HCT116 (cell line): ENCODE data around the gene ARHGEF40. TPM values are rescaled to one million over a fixed set of nuclear protein-coding genes. Genes with fewer than 3 reads are reported as not detected.

ENCODE experiments used
- ATAC-seq: fragments of 200-7000 bp; cut with Tn5 transposase; 2 replicates; pipeline ENCODE4 v1.9.1; 2020; ENCODE audit warnings: mild to moderate bottlenecking, moderate library complexity
- BruUV-seq: library from RNA; stranded (reverse); fragments of 400-500 nt; replicated peaks from 2 replicates; lab custom pipeline; 2021; lab: Mats Ljungman, UMichigan
- CTCF ChIA-PET: fragments of 300-600 bp; sonication (Branson Sonifier 250); formaldehyde crosslinking; loops from one replicate; lab custom pipeline; 2021; ENCODE audit warnings: antibody characterized with exemption; lab: Charles Lee
- POLR2A ChIA-PET: fragments of 300-600, 350-600 bp; sonication (Branson Sonifier 250); formaldehyde crosslinking; loops from one replicate; lab custom pipeline; 2021; ENCODE audit warnings: antibody characterized with exemption; lab: Charles Lee
- RAD21 ChIA-PET, 2 experiments: fragments of 300-600 bp; sonication (Branson Sonifier 250); formaldehyde crosslinking; loops; one replicate each; lab custom pipeline; 2023; ENCODE audit warnings: low total read pairs in 2 of 2; ENCODE audit not compliant: uncharacterized antibody in 2 of 2, unreplicated experiment in 2 of 2, low non-redundant PET in 1 of 2; lab: Charles Lee
- DNase-seq: peaks from one replicate; pipeline ENCODE4 v3.0.0-alpha.2; 2010; ENCODE audit warnings: low read depth, low spot score
- H2AFZ ChIP-seq: fragments of 200-600 bp; shearing (Covaris generic), sonication (generic); 2 replicates; pipeline ENCODE4 v1.6.1; 2017; ENCODE audit warnings: low read depth, mixed run types, mixed read lengths, antibody characterized with exemption, low read length; ENCODE audit not compliant: poor library complexity, severe bottlenecking
- H3K27ac ChIP-seq: 2 replicates; pipeline ENCODE4 v1.5.1; 2012; ENCODE audit warnings: low read depth, low read length
- H3K27me3 ChIP-seq: fragments of 200-600 bp; sonication (generic); 2 replicates; pipeline ENCODE4 v1.6.1; 2016; ENCODE audit warnings: mixed run types, low read length, mixed read lengths; ENCODE audit not compliant: insufficient read depth
- H3K36me3 ChIP-seq, 2 experiments: fragments of 200-500 bp in 1 of 2; fragments of 200-600 bp in 1 of 2; sonication (Bioruptor generic) in 1 of 2; sonication (generic) in 1 of 2; 2 replicates each; pipeline versions ENCODE4 v1.5.1 to v1.6.1; 2014 to 2016; ENCODE audit warnings: low read length in 2 of 2, inconsistent platforms in 1 of 2, mixed read lengths in 1 of 2, mixed run types in 1 of 2; ENCODE audit not compliant: insufficient read depth in 2 of 2, control insufficient read depth in 1 of 2
- H3K4me1 ChIP-seq, 2 experiments: fragments of 200-600 bp in 1 of 2; sonication (generic) in 1 of 2; 2 replicates each; pipeline versions ENCODE4 v1.5.1 to v1.6.1; 2012 to 2017; ENCODE audit warnings: low read length in 2 of 2, inconsistent platforms in 1 of 2, mild to moderate bottlenecking in 1 of 2, mixed read lengths in 1 of 2, mixed run types in 1 of 2, moderate library complexity in 1 of 2; ENCODE audit not compliant: insufficient read depth in 2 of 2, control insufficient read depth in 1 of 2
- H3K4me2 ChIP-seq: fragments of 200-600 bp; sonication (generic); 2 replicates; pipeline ENCODE4 v1.6.1; 2017; ENCODE audit warnings: mixed run types, low read length, mixed read lengths
- H3K4me3 ChIP-seq, 2 experiments: fragments of 200-600 bp in 1 of 2; sonication (generic) in 1 of 2; replicated peaks in 1 of 2; 2 replicates each; pipeline ENCODE4 v1.5.1; 2011 to 2016; ENCODE audit warnings: low read length in 2 of 2, control low read depth in 1 of 2, low read depth in 1 of 2, mild to moderate bottlenecking in 1 of 2, mixed read lengths in 1 of 2, mixed run types in 1 of 2
- H3K79me2 ChIP-seq: fragments of 200-600 bp; sonication (generic); 2 replicates; pipeline ENCODE4 v1.6.1; 2017; ENCODE audit warnings: mild to moderate bottlenecking, mixed run types, low read length, moderate library complexity, mixed read lengths; ENCODE audit not compliant: insufficient read depth
- H3K9ac ChIP-seq: fragments of 200-600 bp; sonication (generic); 2 replicates; pipeline ENCODE4 v1.6.1; 2016; ENCODE audit warnings: low read length, mixed read lengths
- H3K9me2 ChIP-seq: fragments of 200-600 bp; sonication (generic), shearing (Covaris generic); 2 replicates; pipeline ENCODE4 v1.6.1; 2017; ENCODE audit warnings: mixed run types, mild to moderate bottlenecking, moderate library complexity; ENCODE audit not compliant: insufficient read depth
- H3K9me3 ChIP-seq, 2 experiments: fragments of 200-500 bp in 1 of 2; fragments of 200-600 bp in 1 of 2; sonication (Bioruptor generic) in 1 of 2; sonication (generic) in 1 of 2; 2 replicates each; pipeline ENCODE4 v1.6.1; 2014 to 2017; ENCODE audit warnings: low read length in 2 of 2, mixed read lengths in 2 of 2, inconsistent platforms in 1 of 2, low read depth in 1 of 2, mild to moderate bottlenecking in 1 of 2, mixed run types in 1 of 2, moderate library complexity in 1 of 2; ENCODE audit not compliant: control insufficient read depth in 1 of 2, insufficient read depth in 1 of 2
- H4K20me1 ChIP-seq: fragments of 200-600 bp; sonication (generic), shearing (Covaris generic); 2 replicates; pipeline ENCODE4 v1.6.1; 2017; ENCODE audit warnings: mixed run types, mild to moderate bottlenecking, moderate library complexity; ENCODE audit not compliant: insufficient read depth
- EGR1 ChIP-seq: IDR thresholded peaks from 2 replicates; pipeline ENCODE4 v1.6.1; 2012; ENCODE audit warnings: low read depth
- ELF1 ChIP-seq: IDR thresholded peaks from 2 replicates; pipeline ENCODE4 v1.6.1; 2012; ENCODE audit warnings: low read depth, borderline replicate concordance
- FOSL1 ChIP-seq: IDR thresholded peaks from 2 replicates; pipeline ENCODE4 v1.6.1; 2012; ENCODE audit warnings: low read depth
- JUND ChIP-seq: IDR thresholded peaks from 2 replicates; pipeline ENCODE4 v1.6.1; 2012
- POLR2A ChIP-seq: IDR thresholded peaks from 2 replicates; pipeline ENCODE4 v1.7.0; 2011; ENCODE audit warnings: borderline replicate concordance; ENCODE audit not compliant: insufficient read depth, insufficient read length; ENCODE audit errors: extremely low read depth
- SIN3A ChIP-seq: IDR thresholded peaks from 2 replicates; pipeline ENCODE4 v1.6.1; 2012; ENCODE audit warnings: low read depth
- ZNF274 ChIP-seq: fragments of 200-500 bp; sonication (Bioruptor generic); IDR thresholded peaks from 2 replicates; pipeline ENCODE4 v1.6.1; 2014; ENCODE audit warnings: mild to moderate bottlenecking, low read depth, low read length, inconsistent platforms
- intact Hi-C: fragments of 100-400 bp; cut with micrococcal nuclease; formaldehyde crosslinking; loops from 2 replicates; pipeline ENCODE4 v1.10.0; 2022
- total RNA-seq: library from RNA; stranded (reverse); gene quantifications from one replicate; pipeline ENCODE4 v1.2.1, GENCODE V29; 2021; ENCODE audit not compliant: unreplicated experiment
- TF ChIP-seq, protein P1 (sequence below): IDR thresholded peaks from 2 replicates; pipeline ENCODE4 v1.6.1; 2011; ENCODE audit warnings: mild to moderate bottlenecking, low read length, moderate library complexity; ENCODE audit not compliant: insufficient replicate concordance; ENCODE audit errors: extremely low read depth

The ARHGEF40 gene
- total RNA-seq, 1 experiment from 2014 or later, result 6.3 TPM

- DNase-seq, result no peak
- TF ChIP-seq, protein P1, sequence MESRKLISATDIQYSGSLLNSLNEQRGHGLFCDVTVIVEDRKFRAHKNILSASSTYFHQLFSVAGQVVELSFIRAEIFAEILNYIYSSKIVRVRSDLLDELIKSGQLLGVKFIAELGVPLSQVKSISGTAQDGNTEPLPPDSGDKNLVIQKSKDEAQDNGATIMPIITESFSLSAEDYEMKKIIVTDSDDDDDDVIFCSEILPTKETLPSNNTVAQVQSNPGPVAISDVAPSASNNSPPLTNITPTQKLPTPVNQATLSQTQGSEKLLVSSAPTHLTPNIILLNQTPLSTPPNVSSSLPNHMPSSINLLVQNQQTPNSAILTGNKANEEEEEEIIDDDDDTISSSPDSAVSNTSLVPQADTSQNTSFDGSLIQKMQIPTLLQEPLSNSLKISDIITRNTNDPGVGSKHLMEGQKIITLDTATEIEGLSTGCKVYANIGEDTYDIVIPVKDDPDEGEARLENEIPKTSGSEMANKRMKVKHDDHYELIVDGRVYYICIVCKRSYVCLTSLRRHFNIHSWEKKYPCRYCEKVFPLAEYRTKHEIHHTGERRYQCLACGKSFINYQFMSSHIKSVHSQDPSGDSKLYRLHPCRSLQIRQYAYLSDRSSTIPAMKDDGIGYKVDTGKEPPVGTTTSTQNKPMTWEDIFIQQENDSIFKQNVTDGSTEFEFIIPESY, result no peak
- TF ChIP-seq FOSL1, result no peak
- no peak for TF ChIP-seq SIN3A
- no peak for TF ChIP-seq ELF1
- TF ChIP-seq JUND, result no peak
- TF ChIP-seq ZNF274, result no peak
- no peak for TF ChIP-seq POLR2A
- no peak for TF ChIP-seq EGR1
- CTCF ChIA-PET, result interaction anchor here (0.7 to 1.0 kb wide), 2 partner anchors 19 to 41 kb away, joined by 3 read pairs; no protein-coding TSS in a partner anchor
- Histone ChIP-seq H2AFZ (no peak overlapping the region), H3K4me2 (no peak overlapping the region), H4K20me1 (no peaks in the 10 kb centered on the region), H3K4me1 (peaks cover 34 to 39% of the 10 kb centered on the region in 2 experiments), H3K36me3 (no peaks in the 10 kb centered on the region), H3K79me2 (no peaks in the 10 kb centered on the region), H3K9ac (no peak overlapping the region), H3K4me3 (no peak overlapping the region), H3K9me3 (no peaks in the 10 kb centered on the region), H3K27me3 (no peaks in the 10 kb centered on the region), H3K9me2 (no peaks in the 10 kb centered on the region), H3K27ac (no peak overlapping the region)
- RAD21 ChIA-PET, result no interaction called here
- POLR2A ChIA-PET, result no interaction called here
- intact Hi-C loops, result loop anchor here (10.0 kb wide), 1 partner anchor 255 kb away; no protein-coding TSS in a partner anchor
- BruUV-seq, result no TSS peak
- ATAC-seq, result no peak
Observed at GRCh38 chr14:21109377-21110138, 39.5 kb downstream of the ARHGEF40 start.
